ENCODE results near the gene BET1L. TPM values are rescaled to one million over a fixed set of nuclear protein-coding genes. Genes with fewer than 3 reads are reported as not detected.

The BET1L gene
- total RNA-seq, 2 experiments from 2014 or later: 16.2 to 47.4 TPM

DNA sequence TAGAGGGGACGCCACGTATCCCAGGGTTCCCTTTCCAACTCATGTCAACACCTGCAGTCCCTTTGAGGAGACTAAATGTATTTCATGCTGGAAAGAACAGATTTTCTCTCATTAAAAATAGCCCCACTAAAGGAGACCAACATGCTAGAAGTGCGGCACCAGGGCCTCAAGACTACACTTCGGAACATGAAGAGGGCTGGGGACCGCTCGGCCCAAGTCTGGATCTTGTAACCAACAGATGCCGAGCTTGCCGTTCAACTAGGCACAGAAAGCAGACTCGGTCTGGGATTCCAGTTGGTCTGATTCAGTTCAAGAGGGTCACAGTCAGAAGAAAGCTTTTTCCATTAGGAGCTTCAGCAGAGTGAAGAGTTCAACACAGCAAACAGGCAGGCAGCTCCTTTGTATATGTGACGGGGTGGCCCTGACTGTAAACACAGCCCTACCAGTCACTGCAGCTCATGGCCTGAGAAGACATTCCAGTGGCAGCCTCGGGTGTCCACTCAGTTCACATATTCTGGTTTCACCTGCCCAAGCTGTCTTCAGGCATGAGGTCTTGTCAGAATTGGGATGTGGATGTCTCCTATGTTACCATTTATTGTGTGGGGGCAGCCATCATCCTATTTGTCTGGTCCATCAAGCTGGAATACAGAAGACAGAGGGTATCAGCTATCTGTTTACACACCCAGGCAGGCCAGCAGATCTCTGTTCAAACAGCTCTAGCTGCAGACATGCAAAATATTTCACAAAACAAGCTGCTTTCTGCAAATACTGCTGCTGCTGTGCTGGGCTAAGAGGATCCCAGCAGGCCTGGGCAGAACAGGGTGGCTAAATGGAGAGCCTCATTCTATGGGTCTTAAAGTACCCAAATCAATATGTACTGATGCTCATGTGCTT is 9.1 kb upstream of the BET1L start:
- ChIA-PET CTCF (ENCODE audit: unreplicated experiment) (no interaction called here), POLR2A (interaction anchor here (1.3 to 1.6 kb wide), 2 partner anchors 9 to 19 kb away, joined by 5 to 6 read pairs; partner anchors contain the start of genes BET1L and RIC8A)
- no peak overlapping the region for H3K4me3 ChIP-seq (ENCODE audit: low read depth, low read length, poor library complexity, severe bottlenecking)
- intact Hi-C loops (cut with micrococcal nuclease; ENCODE audit: unreplicated experiment): no loop called here
- no peak overlapping the region for H2AFZ ChIP-seq (ENCODE audit: low read length)
- no peaks in the 10 kb centered on the region for H3K9me2 ChIP-seq (ENCODE audit: insufficient read depth, low read length)
- TF ChIP-seq, protein P1, sequence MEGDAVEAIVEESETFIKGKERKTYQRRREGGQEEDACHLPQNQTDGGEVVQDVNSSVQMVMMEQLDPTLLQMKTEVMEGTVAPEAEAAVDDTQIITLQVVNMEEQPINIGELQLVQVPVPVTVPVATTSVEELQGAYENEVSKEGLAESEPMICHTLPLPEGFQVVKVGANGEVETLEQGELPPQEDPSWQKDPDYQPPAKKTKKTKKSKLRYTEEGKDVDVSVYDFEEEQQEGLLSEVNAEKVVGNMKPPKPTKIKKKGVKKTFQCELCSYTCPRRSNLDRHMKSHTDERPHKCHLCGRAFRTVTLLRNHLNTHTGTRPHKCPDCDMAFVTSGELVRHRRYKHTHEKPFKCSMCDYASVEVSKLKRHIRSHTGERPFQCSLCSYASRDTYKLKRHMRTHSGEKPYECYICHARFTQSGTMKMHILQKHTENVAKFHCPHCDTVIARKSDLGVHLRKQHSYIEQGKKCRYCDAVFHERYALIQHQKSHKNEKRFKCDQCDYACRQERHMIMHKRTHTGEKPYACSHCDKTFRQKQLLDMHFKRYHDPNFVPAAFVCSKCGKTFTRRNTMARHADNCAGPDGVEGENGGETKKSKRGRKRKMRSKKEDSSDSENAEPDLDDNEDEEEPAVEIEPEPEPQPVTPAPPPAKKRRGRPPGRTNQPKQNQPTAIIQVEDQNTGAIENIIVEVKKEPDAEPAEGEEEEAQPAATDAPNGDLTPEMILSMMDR (conservative IDR thresholded peaks at IDR 0.05; ENCODE audit: low read length): no peak
- no peak for TF ChIP-seq EZH2phosphoT487 (IDR thresholded peaks at IDR 0.05; ENCODE audit: borderline replicate concordance, low read depth, low read length)
- H3K4me1 ChIP-seq (ENCODE audit: insufficient read depth, low read length, poor library complexity, severe bottlenecking): no peaks in the 10 kb centered on the region
- BruUV-seq (replicated peaks): no TSS peak
- DNase-seq (ENCODE audit: low spot score): no peak
- H3K36me3 ChIP-seq (ENCODE audit: insufficient read depth, low read length): peaks cover 52% of the 10 kb centered on the region
- no peaks in the 10 kb centered on the region for H4K20me1 ChIP-seq (ENCODE audit: insufficient read depth, low read length)
- no peak overlapping the region for H3K27ac ChIP-seq (ENCODE audit: low read depth, low read length, poor library complexity, severe bottlenecking)
- H3K79me2 ChIP-seq (ENCODE audit: insufficient read depth, low read depth, low read length): no peaks in the 10 kb centered on the region
- no peaks in the 10 kb centered on the region for H3K9me3 ChIP-seq (ENCODE audit: low read length)
- H3K4me2 ChIP-seq (ENCODE audit: low read length): no peak overlapping the region

DNA sequence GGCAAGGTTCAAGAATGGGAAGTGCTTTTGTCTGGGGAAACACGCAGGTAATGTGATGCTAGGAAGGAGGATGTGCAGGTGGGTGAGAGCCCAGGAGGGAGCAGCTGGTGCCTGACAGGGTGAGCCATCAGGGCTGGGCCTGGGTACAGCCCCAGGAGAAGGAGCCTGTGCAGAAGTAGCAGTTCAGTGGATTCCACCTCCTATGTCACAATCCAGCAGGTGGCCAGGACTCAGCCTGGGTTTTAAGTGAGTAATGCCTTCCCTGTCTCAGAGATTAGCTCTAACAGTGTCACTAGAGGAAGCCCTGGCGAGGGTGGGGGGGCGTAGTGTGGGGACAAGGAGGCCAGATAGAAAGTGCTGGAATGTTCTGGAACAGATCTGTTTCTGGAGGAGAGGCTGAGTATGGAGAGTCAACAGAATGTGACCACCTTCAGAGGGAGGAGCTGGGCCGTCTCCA is 8.4 kb upstream of the BET1L start:
- no peaks in the 10 kb centered on the region; the same call in 1 of the 2 replicates for H3K79me2 ChIP-seq (ENCODE audit: insufficient read depth, low read depth, low read length)
- no peaks in the 10 kb centered on the region for H4K20me1 ChIP-seq (ENCODE audit: insufficient read depth, low read length)
- TF ChIP-seq EZH2phosphoT487 (IDR thresholded peaks at IDR 0.05; ENCODE audit: borderline replicate concordance, low read depth, low read length): no peak
- TF ChIP-seq, protein P1 (conservative IDR thresholded peaks at IDR 0.05; ENCODE audit: low read length): no peak
- H3K4me3 ChIP-seq (ENCODE audit: low read depth, low read length, poor library complexity, severe bottlenecking): no peak overlapping the region
- no peak overlapping the region for H2AFZ ChIP-seq (ENCODE audit: low read length)
- no peaks in the 10 kb centered on the region for H3K9me2 ChIP-seq (ENCODE audit: insufficient read depth, low read length)
- ChIA-PET POLR2A (interaction anchor here (1.3 kb wide), 1 partner anchor 9 kb away, joined by 6 read pairs; the partner anchor contains the start of genes BET1L and RIC8A), CTCF (ENCODE audit: unreplicated experiment) (no interaction called here)
- DNase-seq (ENCODE audit: low spot score): no peak
- no TSS peak for BruUV-seq (replicated peaks)
- H3K4me2 ChIP-seq (ENCODE audit: low read length): no peak overlapping the region
- no peaks in the 10 kb centered on the region for H3K9me3 ChIP-seq (ENCODE audit: low read length)
- H3K36me3 ChIP-seq (ENCODE audit: insufficient read depth, low read length): peaks cover 59% of the 10 kb centered on the region
- peaks cover 1% of the 10 kb centered on the region for H3K4me1 ChIP-seq (ENCODE audit: insufficient read depth, low read length, poor library complexity, severe bottlenecking)
- intact Hi-C loops (cut with micrococcal nuclease; ENCODE audit: unreplicated experiment): no loop called here
- no peak overlapping the region for H3K27ac ChIP-seq (ENCODE audit: low read depth, low read length, poor library complexity, severe bottlenecking)

DNA sequence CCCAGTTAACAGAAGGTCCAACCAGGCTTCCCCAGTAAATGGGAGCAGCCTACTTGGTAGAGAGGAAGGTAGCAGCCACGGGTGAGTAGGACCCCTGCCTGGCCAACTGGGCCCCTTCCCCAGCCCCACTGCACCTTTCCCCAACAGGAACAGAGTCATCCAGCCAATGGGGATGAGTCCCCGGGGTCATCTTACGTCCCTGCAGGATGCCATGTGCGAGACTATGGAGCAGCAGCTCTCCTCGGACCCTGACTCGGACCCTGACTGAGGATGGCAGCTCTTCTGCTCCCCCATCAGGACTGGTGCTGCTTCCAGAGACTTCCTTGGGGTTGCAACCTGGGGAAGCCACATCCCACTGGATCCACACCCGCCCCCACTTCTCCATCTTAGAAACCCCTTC is 6.9 kb upstream of the BET1L start:
- Histone ChIP-seq H3K4me1 (ENCODE audit: insufficient read depth, low read length, poor library complexity, severe bottlenecking) (peaks cover 14% of the 10 kb centered on the region), H3K9me3 (ENCODE audit: low read length) (no peaks in the 10 kb centered on the region), H3K4me2 (ENCODE audit: low read length) (no peak overlapping the region), H4K20me1 (ENCODE audit: insufficient read depth, low read length) (no peaks in the 10 kb centered on the region), H2AFZ (ENCODE audit: low read length) (no peak overlapping the region), H3K36me3 (ENCODE audit: insufficient read depth, low read length) (peaks cover 72% of the 10 kb centered on the region), H3K4me3 (ENCODE audit: low read depth, low read length, poor library complexity, severe bottlenecking) (no peak overlapping the region), H3K79me2 (ENCODE audit: insufficient read depth, low read depth, low read length) (peaks cover 15% of the 10 kb centered on the region), H3K9me2 (ENCODE audit: insufficient read depth, low read length) (no peaks in the 10 kb centered on the region), H3K27ac (ENCODE audit: low read depth, low read length, poor library complexity, severe bottlenecking) (no peak overlapping the region)
- no TSS peak for BruUV-seq (replicated peaks)
- ChIA-PET CTCF (ENCODE audit: unreplicated experiment) (no interaction called here), POLR2A (no interaction called here)
- DNase-seq (ENCODE audit: low spot score): no peak
- intact Hi-C loops (cut with micrococcal nuclease; ENCODE audit: unreplicated experiment): no loop called here
- TF ChIP-seq, protein P1 (conservative IDR thresholded peaks at IDR 0.05; ENCODE audit: low read length): no peak
- TF ChIP-seq EZH2phosphoT487 (IDR thresholded peaks at IDR 0.05; ENCODE audit: borderline replicate concordance, low read depth, low read length): no peak

All from OCI-LY7 (cell line).